SHP77 treated with DMSO at 0.1 percent for 48 hours (cell line): ENCODE results near the gene DEPP1.

Experiments
- DNase-seq: peaks from one replicate; lab custom pipeline; 2025; lab: John Stamatoyannopoulos, UW

DEPP1 gene

GRCh38 chr10:44979281-44980191 lies 927 bp upstream of the DEPP1 start:
- DNase-seq, result no peak

- DNase-seq, result no peak
Observed at GRCh38 chr10:44978213-44978569, 418 bp downstream of the DEPP1 start.

GRCh38 chr10:44977287-44978212 lies 1.1 kb downstream of the DEPP1 start:
- no peak for DNase-seq

- DNase-seq, result no peak
Observed at GRCh38 chr10:44976352-44977198, 2.0 kb downstream of the DEPP1 start.

GRCh38 chr10:44975431-44976331 lies 2.9 kb downstream of the DEPP1 start:
- DNase-seq, result no peak

- DNase-seq, result no peak
Observed at GRCh38 chr10:44974628-44975430, 3.8 kb downstream of the DEPP1 start.

GRCh38 chr10:44974082-44974627 lies 4.5 kb downstream of the DEPP1 start:
- DNase-seq, result no peak

- no peak for DNase-seq
Observed at GRCh38 chr10:44973323-44974081, 5.1 kb downstream of the DEPP1 start.

GRCh38 chr10:44972874-44973306 lies 5.7 kb downstream of the DEPP1 start:
- DNase-seq, result no peak

- no peak for DNase-seq
Observed at GRCh38 chr10:44971935-44972757, 6.5 kb downstream of the DEPP1 start.

- DNase-seq, result no peak
Observed at GRCh38 chr10:44971434-44971833, 7.2 kb downstream of the DEPP1 start.

- no peak for DNase-seq
Observed at GRCh38 chr10:44970812-44971395, 7.7 kb downstream of the DEPP1 start.

GRCh38 chr10:44969854-44970253 lies 8.8 kb downstream of the DEPP1 start:
- no peak for DNase-seq

- DNase-seq, result no peak
Observed at GRCh38 chr10:44968500-44969400, 9.9 kb downstream of the DEPP1 start.

- DNase-seq, result no peak
Observed at GRCh38 chr10:44968091-44968490, 10.5 kb downstream of the DEPP1 start.

GRCh38 chr10:44967616-44968015 lies 11.0 kb downstream of the DEPP1 start:
- no peak for DNase-seq
